ENCODE measurements around the gene SPOP. TPM values are rescaled to one million over a fixed set of nuclear protein-coding genes. Genes with fewer than 3 reads are reported as not detected.

Gene SPOP
- total RNA-seq, 4 donors from 2014 or later: 44.3 to 147 (median 99.0) TPM

DNA sequence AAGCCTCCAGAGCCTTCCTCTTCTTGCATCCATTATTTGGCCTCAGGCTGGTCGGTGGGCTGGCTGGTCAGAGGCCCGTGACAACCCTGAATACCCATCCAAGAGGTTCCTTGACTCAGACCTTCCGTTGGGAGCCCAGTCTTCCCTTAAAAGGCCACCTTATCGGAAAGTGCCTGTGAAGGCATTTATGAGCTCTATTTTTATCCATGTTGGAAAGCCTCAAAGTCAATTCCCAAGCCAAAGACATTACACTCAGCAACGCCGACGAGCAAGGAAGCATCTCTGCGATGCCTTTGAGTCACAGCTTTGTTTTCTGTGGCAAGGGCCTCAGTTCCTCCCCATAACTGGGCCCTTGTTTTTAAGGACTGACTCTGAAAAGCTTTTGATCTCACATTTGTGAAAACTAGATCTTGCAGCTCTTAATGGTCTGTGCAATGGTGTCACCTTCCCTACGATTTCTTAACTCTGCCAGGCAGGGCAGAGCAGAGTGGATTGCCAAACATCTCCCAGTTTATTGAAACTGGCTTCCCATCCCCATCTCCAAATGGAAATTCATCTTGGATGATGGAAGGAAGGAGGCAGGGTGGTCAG, 13.3 kb upstream of the SPOP start:
- peak; percentile 48 to 67 for TF ChIP-seq POLR2A (IDR thresholded peaks at IDR 0.05)
- TF ChIP-seq, protein P1, sequence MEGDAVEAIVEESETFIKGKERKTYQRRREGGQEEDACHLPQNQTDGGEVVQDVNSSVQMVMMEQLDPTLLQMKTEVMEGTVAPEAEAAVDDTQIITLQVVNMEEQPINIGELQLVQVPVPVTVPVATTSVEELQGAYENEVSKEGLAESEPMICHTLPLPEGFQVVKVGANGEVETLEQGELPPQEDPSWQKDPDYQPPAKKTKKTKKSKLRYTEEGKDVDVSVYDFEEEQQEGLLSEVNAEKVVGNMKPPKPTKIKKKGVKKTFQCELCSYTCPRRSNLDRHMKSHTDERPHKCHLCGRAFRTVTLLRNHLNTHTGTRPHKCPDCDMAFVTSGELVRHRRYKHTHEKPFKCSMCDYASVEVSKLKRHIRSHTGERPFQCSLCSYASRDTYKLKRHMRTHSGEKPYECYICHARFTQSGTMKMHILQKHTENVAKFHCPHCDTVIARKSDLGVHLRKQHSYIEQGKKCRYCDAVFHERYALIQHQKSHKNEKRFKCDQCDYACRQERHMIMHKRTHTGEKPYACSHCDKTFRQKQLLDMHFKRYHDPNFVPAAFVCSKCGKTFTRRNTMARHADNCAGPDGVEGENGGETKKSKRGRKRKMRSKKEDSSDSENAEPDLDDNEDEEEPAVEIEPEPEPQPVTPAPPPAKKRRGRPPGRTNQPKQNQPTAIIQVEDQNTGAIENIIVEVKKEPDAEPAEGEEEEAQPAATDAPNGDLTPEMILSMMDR (IDR thresholded peaks at IDR 0.05): no peak
- Histone ChIP-seq H3K4me1 (peaks cover 9 to 12% of the 10 kb centered on the region in 2 donors), H3K4me3 (no peak overlapping the region), H3K36me3 (no peaks in the 10 kb centered on the region), H3K27me3 (no peaks in the 10 kb centered on the region), H3K27ac (peak overlapping the region; percentile 90 to 95), H3K9me3 (no peaks in the 10 kb centered on the region)
- intact Hi-C loops (cut with DNase I; ENCODE audit: low total_unique reads): no loop called here
- DNase-seq: peak; percentile 78 to 87

DNA sequence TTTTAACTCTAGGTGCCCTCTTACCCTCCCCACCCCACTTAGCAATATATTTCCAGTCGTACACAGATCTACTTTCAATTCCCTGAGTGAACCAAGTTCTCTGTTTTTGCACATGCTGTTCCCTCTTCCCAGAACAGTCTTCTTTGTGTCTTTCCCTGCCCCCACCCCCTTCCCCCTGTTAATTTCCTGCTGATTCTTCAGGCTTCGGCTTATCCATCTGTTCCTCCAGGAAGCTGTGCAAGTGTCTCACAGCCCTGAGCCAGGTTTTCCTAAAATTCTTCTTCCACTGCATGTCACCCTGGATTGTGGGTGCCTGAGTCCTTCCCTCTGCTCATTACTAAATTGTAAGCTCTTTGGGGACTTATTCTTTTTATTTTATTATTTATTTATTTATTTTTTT, 12.4 kb upstream of the SPOP start:
- Histone ChIP-seq H3K27me3 (no peaks in the 10 kb centered on the region), H3K4me1 (peaks cover 9 to 12% of the 10 kb centered on the region in 2 donors), H3K4me3 (no peak overlapping the region), H3K27ac (peak overlapping the region; percentile 90 to 95), H3K36me3 (no peaks in the 10 kb centered on the region), H3K9me3 (no peaks in the 10 kb centered on the region)
- no peak for DNase-seq
- intact Hi-C loops (cut with DNase I; ENCODE audit: low total_unique reads): no loop called here
- TF ChIP-seq, protein P1 (IDR thresholded peaks at IDR 0.05): no peak
- TF ChIP-seq POLR2A (IDR thresholded peaks at IDR 0.05): no peak

DNA sequence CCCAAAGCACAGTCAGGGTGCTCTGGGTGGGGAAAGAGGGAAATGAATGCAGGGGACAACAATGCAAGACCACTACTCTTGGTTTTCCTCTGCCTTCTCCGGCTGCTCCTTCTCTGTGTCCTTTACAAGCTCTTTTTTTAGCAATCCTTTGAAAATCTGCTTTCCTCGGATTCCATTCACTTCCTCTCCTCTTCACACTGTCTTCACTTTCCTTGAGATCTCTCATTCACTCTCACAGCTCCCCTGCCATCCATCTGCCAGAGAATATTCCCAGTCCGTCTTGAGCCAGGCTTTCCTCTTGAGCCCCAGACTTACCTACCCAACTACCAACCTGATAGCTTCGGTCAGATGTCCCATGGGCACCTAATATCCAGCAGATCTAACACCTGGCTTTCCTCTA, 11.0 kb upstream of the SPOP start:
- Histone ChIP-seq H3K9me3 (no peaks in the 10 kb centered on the region), H3K27me3 (no peaks in the 10 kb centered on the region), H3K36me3 (no peaks in the 10 kb centered on the region), H3K4me3 (no peak overlapping the region), H3K4me1 (peaks cover 9 to 12% of the 10 kb centered on the region in 2 donors), H3K27ac (peak overlapping the region; percentile 42 to 71)
- TF ChIP-seq POLR2A (IDR thresholded peaks at IDR 0.05): no peak
- TF ChIP-seq, protein P1 (IDR thresholded peaks at IDR 0.05): no peak
- intact Hi-C loops (cut with DNase I; ENCODE audit: low total_unique reads): no loop called here
- no peak for DNase-seq

DNA sequence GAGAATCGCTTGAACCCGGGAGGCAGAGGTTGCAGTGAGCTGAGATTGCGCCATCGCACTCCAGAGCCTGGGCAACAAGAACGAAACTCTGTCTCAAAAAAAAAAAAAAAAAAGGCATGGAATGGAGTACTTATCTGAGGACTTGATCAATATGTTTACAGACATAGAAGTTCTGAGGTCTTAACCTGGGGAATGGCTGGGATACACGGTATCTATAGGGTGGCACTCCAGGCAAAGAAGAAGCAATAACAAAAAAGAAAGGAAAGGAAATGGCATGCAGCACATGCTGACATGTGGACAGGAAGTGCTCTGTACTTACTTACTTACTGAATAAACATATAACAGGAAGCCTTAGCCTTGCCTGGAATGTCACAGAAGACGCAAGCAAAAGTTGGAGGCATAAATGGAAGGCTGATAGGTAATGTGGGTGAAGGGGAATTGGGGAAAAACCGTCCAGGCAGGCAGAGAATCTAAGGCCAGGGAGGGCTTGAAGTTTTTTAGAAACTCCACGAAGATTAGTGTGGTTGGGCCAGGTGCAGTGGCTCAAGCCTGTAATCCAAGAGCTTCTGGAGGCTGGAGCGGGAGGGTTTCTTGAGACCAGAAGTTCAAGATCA, 10.1 kb upstream of the SPOP start:
- Histone ChIP-seq H3K27ac (peak overlapping the region; percentile 42 to 71), H3K4me1 (peaks cover 9 to 12% of the 10 kb centered on the region in 2 donors), H3K27me3 (no peaks in the 10 kb centered on the region), H3K4me3 (no peak overlapping the region), H3K36me3 (no peaks in the 10 kb centered on the region), H3K9me3 (no peaks in the 10 kb centered on the region)
- DNase-seq: no peak
- intact Hi-C loops (cut with DNase I; ENCODE audit: low total_unique reads): no loop called here
- TF ChIP-seq, protein P1 (IDR thresholded peaks at IDR 0.05): no peak
- no peak for TF ChIP-seq POLR2A (IDR thresholded peaks at IDR 0.05)

DNA sequence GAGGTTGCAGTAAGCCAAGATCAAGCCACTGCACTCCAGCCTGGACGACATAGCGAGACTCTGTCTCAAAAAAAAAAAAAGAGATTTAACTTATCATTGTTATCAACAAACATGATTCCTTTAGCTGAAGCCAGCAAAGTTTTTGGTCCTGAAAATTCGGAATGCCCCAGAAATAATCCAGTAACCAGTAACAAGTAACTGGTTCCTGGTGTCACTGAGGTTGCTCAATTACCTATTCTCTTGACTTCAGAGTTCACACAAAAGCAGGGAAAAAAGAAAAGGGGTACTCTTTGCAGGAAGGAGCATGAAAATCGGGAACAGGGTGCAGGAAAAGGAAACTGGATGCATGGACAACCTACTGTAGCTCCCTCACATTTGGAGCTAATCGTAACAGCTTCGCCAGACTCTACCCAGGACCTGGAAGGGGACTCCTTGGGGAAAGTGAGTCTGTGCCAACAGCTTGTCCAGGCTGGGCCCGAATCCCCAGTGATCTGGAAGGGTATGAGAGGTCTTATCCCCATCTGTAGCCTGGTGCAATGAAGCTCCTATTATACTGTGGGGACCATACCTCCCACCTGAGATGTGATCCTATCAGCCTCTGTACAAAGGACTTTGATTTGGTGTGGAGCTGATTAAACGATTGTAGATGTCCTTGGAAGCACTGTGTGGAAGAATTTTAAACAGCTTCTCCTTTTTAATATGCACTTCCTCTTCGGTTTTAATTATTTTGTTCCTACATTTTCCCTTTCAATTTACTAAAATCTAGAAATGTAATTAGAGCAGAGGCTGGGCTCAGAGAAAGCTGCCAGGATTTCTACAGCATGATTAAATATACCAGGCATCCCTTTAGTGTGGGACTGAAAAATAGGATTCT, 3.4 kb upstream of the SPOP start:
- TF ChIP-seq, protein P1 (IDR thresholded peaks at IDR 0.05): no peak
- TF ChIP-seq POLR2A (IDR thresholded peaks at IDR 0.05): no peak
- H3K27ac ChIP-seq: peak overlapping the region; percentile 37
- intact Hi-C loops (cut with DNase I; ENCODE audit: low total_unique reads): no loop called here

More for the DNA sequence above, 3.4 kb upstream of the SPOP start:
- no peaks in the 10 kb centered on the region for H3K27me3 ChIP-seq
- no peaks in the 10 kb centered on the region for H3K36me3 ChIP-seq
- no peak overlapping the region for H3K4me3 ChIP-seq
- no peaks in the 10 kb centered on the region for H3K9me3 ChIP-seq
- DNase-seq: no peak
- no peaks in the 10 kb centered on the region for H3K4me1 ChIP-seq
